Ascending aorta (tissue), 2 donors: Measurements from ENCODE around the gene CSMD2. TPM values are rescaled to one million over a fixed set of nuclear protein-coding genes. Genes with fewer than 3 reads are reported as not detected.

ENCODE experiments used
- DNase-seq, 2 donors: peaks; one replicate each; pipeline ENCODE4 v3.0.0-alpha.2; 2019; ENCODE audit warnings: low spot score in 2 of 2
- H3K27ac ChIP-seq, 2 donors: fragments of 200-600 bp; sonication (generic); one replicate each; pipeline ENCODE4 v1.5.1; 2016 to 2017; ENCODE audit warnings: mild to moderate bottlenecking in 1 of 2
- H3K27me3 ChIP-seq: fragments of 200-600 bp; sonication (generic); one replicate; pipeline ENCODE4 v1.5.1; 2017
- H3K36me3 ChIP-seq, 2 donors: fragments of 200-600 bp; sonication (generic); one replicate each; pipeline ENCODE4 v1.5.1; 2016
- H3K4me1 ChIP-seq, 2 donors: fragments of 200-600 bp; sonication (generic); one replicate each; pipeline ENCODE4 v1.5.1; 2016 to 2017; ENCODE audit warnings: mild to moderate bottlenecking in 1 of 2
- H3K4me3 ChIP-seq, 2 donors: fragments of 200-600 bp; sonication (generic); one replicate each; pipeline ENCODE4 v1.5.1; 2016 to 2017; ENCODE audit warnings: mild to moderate bottlenecking in 1 of 2
- H3K9me3 ChIP-seq, 2 donors: fragments of 200-600 bp; sonication (generic); one replicate each; pipeline ENCODE4 v1.5.1; 2016
- intact Hi-C: fragments of 100-400 bp; cut with DNase I; formaldehyde crosslinking; loops from one replicate; pipeline ENCODE4 v1.15.1; 2023
- total RNA-seq: library from RNA; depleted of rRNA; stranded (reverse); fragments of >200 nt; gene quantifications from one replicate; pipeline ENCODE4 v1.1.0, GENCODE V29; 2016
- TF ChIP-seq, protein P1 (sequence below), 3 experiments: fragments of 200-600 bp in 2 of 3; fragments of 450-650 bp in 1 of 3; sonication (generic) in 2 of 3; IDR thresholded peaks; one replicate each; pipeline ENCODE4 v1.5.1; 2016 to 2019; ENCODE audit warnings: antibody characterized with exemption in 3 of 3, mild to moderate bottlenecking in 1 of 3, moderate library complexity in 1 of 3

CSMD2 gene
- total RNA-seq, 1 donor from 2014 or later: 10.9 TPM

DNA sequence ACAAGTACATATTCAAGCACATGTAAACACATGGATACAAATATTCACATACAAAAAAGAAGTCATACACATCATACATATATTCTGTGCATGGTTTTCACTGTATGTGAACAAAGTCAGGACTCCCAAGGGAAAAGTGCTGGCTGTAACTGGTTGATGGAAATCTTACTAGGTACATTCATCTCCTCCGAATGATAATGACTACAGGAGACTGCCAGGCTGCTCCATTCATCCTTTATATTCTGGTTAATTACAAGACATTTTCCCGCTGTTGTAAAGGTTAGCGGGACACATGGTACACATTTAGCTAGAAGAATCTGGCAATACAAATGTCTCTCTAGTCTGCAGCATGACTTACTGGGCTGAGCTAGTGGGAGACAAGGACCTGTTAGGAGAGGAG lies 327.4 kb downstream of the CSMD2 start:
- TF ChIP-seq, protein P1, sequence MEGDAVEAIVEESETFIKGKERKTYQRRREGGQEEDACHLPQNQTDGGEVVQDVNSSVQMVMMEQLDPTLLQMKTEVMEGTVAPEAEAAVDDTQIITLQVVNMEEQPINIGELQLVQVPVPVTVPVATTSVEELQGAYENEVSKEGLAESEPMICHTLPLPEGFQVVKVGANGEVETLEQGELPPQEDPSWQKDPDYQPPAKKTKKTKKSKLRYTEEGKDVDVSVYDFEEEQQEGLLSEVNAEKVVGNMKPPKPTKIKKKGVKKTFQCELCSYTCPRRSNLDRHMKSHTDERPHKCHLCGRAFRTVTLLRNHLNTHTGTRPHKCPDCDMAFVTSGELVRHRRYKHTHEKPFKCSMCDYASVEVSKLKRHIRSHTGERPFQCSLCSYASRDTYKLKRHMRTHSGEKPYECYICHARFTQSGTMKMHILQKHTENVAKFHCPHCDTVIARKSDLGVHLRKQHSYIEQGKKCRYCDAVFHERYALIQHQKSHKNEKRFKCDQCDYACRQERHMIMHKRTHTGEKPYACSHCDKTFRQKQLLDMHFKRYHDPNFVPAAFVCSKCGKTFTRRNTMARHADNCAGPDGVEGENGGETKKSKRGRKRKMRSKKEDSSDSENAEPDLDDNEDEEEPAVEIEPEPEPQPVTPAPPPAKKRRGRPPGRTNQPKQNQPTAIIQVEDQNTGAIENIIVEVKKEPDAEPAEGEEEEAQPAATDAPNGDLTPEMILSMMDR (IDR thresholded peaks at IDR 0.05): no peak
- no peak overlapping the region for H3K4me3 ChIP-seq
- no peaks in the 10 kb centered on the region for H3K4me1 ChIP-seq
- no peak overlapping the region for H3K27ac ChIP-seq
- H3K9me3 ChIP-seq: no peaks in the 10 kb centered on the region
- intact Hi-C loops: no loop called here
- H3K36me3 ChIP-seq: no peaks in the 10 kb centered on the region
- H3K27me3 ChIP-seq: no peaks in the 10 kb centered on the region
- peak in 1 of 2 donors; percentile 9 for DNase-seq

DNA sequence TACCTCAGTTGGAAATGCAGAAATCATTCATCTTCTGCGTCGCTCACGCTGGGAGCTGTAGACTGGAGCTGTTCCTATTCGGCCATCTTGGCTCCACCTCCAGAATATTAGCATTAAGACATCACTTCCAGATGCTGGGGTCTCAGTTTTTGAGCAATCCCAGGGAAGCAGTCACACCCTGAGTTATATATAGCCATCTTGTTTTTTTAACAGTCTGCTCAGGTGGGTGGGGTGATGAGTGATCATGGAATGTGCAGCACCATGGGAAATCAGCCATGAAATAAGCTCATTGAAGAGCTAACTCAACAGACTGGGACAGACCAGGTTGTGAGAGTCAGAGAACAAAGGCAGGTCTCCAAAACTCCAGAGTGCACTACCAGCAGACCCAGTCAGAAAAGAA lies 328.1 kb downstream of the CSMD2 start:
- H3K27ac ChIP-seq: no peak overlapping the region
- H3K9me3 ChIP-seq: no peaks in the 10 kb centered on the region
- H3K4me1 ChIP-seq: no peaks in the 10 kb centered on the region
- intact Hi-C loops: no loop called here
- H3K4me3 ChIP-seq: no peak overlapping the region
- H3K27me3 ChIP-seq: no peaks in the 10 kb centered on the region
- DNase-seq: peak in 1 of 2 donors; percentile 15
- no peaks in the 10 kb centered on the region for H3K36me3 ChIP-seq
- TF ChIP-seq, protein P1 (IDR thresholded peaks at IDR 0.05): no peak

DNA sequence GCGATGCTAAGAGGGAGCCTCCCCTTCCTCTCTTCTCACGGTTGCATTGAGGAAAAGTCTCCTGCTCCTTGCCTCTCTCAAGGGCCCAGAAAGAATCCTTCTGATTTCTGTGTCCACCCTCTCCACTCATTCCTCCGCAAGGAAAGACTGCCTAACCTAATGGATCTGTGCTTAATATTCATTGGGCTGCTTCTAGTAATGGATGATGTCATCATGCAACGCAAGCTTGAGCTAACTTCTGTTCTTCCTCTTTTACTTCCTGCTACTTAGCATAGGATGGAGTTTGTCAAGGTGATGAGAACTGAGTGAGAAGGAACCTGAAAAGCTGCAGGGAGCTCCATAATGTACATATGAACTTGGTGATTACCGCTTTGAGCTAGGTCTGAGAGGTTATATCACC lies 336.4 kb downstream of the CSMD2 start:
- H3K27ac ChIP-seq: no peak overlapping the region
- H3K9me3 ChIP-seq: no peaks in the 10 kb centered on the region
- H3K4me3 ChIP-seq: no peak overlapping the region
- TF ChIP-seq, protein P1 (IDR thresholded peaks at IDR 0.05): no peak
- DNase-seq: no peak
- H3K36me3 ChIP-seq: no peaks in the 10 kb centered on the region
- intact Hi-C loops: no loop called here
- H3K4me1 ChIP-seq: no peaks in the 10 kb centered on the region
- no peaks in the 10 kb centered on the region for H3K27me3 ChIP-seq

DNA sequence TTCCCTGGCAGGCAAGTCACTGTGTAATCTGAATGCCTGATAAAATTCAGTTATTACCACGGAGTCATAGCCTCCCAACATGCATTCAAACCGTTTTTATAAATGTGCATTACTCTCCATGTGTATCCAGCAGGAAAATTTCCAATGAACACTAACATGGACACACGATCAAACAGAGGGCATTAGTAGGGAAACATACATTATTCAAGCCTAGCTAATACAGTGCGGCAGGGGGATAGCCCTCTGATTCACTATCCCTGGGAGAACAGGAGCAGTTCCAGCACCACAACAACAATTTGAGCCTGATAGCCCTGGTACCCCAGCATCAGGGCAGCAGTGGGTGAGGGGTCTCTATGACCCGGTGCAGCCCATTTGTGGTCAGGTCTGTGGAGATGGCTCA lies 337.0 kb downstream of the CSMD2 start:
- no peaks in the 10 kb centered on the region for H3K27me3 ChIP-seq
- no peak for DNase-seq

DNA sequence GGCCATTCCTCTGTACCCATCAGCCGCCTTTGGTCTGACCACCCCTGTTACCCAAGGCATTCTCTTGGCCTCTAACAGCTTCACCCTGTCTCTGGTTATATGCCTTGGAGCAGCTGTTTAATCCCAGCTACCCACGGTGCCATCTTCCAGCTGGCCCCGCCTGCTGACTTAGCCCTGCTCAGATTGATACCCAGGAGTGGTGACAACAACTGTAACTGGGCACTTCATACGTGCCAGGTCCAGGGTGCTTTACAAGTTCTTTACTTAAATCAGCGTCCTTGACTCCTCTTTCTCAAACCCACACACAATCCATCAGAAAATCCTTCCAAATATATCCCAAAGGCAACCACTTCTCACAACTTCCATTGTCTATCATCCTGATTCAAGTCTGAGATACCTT lies 338.3 kb downstream of the CSMD2 start:
- no peaks in the 10 kb centered on the region for H3K9me3 ChIP-seq
- H3K4me3 ChIP-seq: no peak overlapping the region
- H3K27me3 ChIP-seq: no peaks in the 10 kb centered on the region
- intact Hi-C loops: no loop called here
- DNase-seq: peak in 1 of 2 donors; percentile 24
- H3K27ac ChIP-seq: no peak overlapping the region
- TF ChIP-seq, protein P1 (IDR thresholded peaks at IDR 0.05): no peak
- H3K4me1 ChIP-seq: no peaks in the 10 kb centered on the region
- no peaks in the 10 kb centered on the region for H3K36me3 ChIP-seq

More for the DNA sequence above, 337.0 kb downstream of the CSMD2 start:
- Histone ChIP-seq H3K9me3 (no peaks in the 10 kb centered on the region), H3K27ac (no peak overlapping the region), H3K4me3 (no peak overlapping the region), H3K36me3 (no peaks in the 10 kb centered on the region), H3K4me1 (no peaks in the 10 kb centered on the region)
- TF ChIP-seq, protein P1 (IDR thresholded peaks at IDR 0.05): no peak
- intact Hi-C loops: no loop called here

DNA sequence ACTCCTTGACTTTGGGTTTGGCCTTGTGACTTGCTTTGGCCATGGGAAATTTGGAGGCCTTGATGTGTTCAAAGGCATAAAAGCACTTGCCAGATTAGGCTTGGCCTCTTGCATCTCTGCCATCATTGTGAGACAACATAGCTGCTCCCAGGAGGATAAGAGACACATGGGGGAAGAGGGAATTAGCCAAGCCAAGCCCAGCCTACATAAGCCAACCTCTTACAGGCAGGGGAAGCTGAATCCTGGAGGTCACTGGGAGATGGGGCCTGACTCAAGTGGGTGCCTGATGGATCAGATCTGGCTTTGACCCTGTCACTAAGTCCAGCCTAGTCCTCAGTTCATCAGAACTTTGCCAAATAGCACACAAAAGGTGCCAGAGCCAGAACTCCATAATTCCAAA lies 338.7 kb downstream of the CSMD2 start:
- no peaks in the 10 kb centered on the region for H3K27me3 ChIP-seq
- no peaks in the 10 kb centered on the region for H3K4me1 ChIP-seq
- no peak overlapping the region for H3K4me3 ChIP-seq
- TF ChIP-seq, protein P1 (IDR thresholded peaks at IDR 0.05): no peak
- no peak overlapping the region for H3K27ac ChIP-seq
- no peaks in the 10 kb centered on the region for H3K36me3 ChIP-seq
- DNase-seq: peak in 1 of 2 donors; percentile 37
- intact Hi-C loops: no loop called here
- H3K9me3 ChIP-seq: no peaks in the 10 kb centered on the region
